Cardiac fibroblast (primary cell): ENCODE results near the gene SYT1.

Source experiments
- DNase-seq, 2 donors: peaks; one replicate each; pipeline versions ENCODE4 v3.0.0 to v3.0.0-alpha.2; 2010; ENCODE audit warnings: low read depth in 2 of 2
- H3K4me3 ChIP-seq, 2 donors: replicated peaks in 1 of 2; 1 replicate in 1 of 2; 2 replicates in 1 of 2; pipeline ENCODE4 v1.5.1; 2011; ENCODE audit warnings: low read depth in 2 of 2, low read length in 2 of 2, mild to moderate bottlenecking in 2 of 2, moderate library complexity in 1 of 2
- CTCF ChIP-seq: IDR thresholded peaks from one replicate; pipeline ENCODE4 v1.5.1; 2011; ENCODE audit warnings: low read depth, mild to moderate bottlenecking, low read length, inconsistent platforms

Gene SYT1

GRCh38 chr12:78871566-78871965 is 7.0 kb downstream of the SYT1 start:
- no peak overlapping the region for H3K4me3 ChIP-seq
- TF ChIP-seq CTCF, result no peak
- DNase-seq, result no peak

GRCh38 chr12:78878459-78878858 is 13.9 kb downstream of the SYT1 start:
- no peak for TF ChIP-seq CTCF
- no peak overlapping the region for H3K4me3 ChIP-seq
- no peak for DNase-seq

- no peak overlapping the region for H3K4me3 ChIP-seq
- no peak for TF ChIP-seq CTCF
- DNase-seq, result no peak
These were observed 14.3 kb downstream of the SYT1 start for GRCh38 chr12:78878866-78879265.

- H3K4me3 ChIP-seq, result no peak overlapping the region
- DNase-seq, result peak in 1 of 2 donors; percentile 59
- no peak for TF ChIP-seq CTCF
These were observed 15.5 kb downstream of the SYT1 start for GRCh38 chr12:78880078-78880477.

- no peak for TF ChIP-seq CTCF
- H3K4me3 ChIP-seq, result no peak overlapping the region
- peak in 1 of 2 donors; percentile 37 for DNase-seq
These were observed 17.1 kb downstream of the SYT1 start for GRCh38 chr12:78881685-78882084.

- no peak overlapping the region for H3K4me3 ChIP-seq
- TF ChIP-seq CTCF, result no peak
- DNase-seq, result no peak
These were observed 20.9 kb downstream of the SYT1 start for GRCh38 chr12:78885466-78885865.

- peak; percentile 81 to 96 for DNase-seq
- H3K4me3 ChIP-seq, result peak overlapping the region in 1 of 2 donors; percentile 16
- no peak for TF ChIP-seq CTCF
These were observed 22.3 kb downstream of the SYT1 start for GRCh38 chr12:78886719-78887407.
